ENCODE measurements around the gene MED13L. TPM values are rescaled to one million over a fixed set of nuclear protein-coding genes. Genes with fewer than 3 reads are reported as not detected.
"Not testable (repeated sequence)": the region's sequence is repeated elsewhere in the genome, so short reads cannot be mapped to it uniquely, and the experiment has no call there.

MED13L gene
- polyA plus RNA-seq, 4 donors: 9.8 to 74.0 (median 14.3) TPM

DNA sequence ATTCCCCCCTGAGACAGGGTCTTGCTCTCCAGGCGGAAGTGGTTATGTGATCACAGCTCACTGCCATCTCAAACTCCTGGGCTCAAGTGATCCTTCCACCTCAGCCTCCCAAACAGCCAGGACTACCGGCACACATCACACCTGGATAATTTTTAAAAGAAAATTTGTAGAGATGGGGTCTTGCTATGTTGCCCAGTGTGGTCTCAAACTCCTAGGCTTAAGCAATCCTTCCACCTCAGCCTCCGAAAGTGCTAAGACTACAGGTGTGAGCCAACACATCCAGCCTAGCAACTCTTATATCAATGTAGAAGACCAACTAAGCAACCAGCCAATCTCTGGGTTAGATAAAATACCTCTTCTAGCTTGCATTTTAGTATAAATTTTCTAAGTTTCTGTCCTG is 297.2 kb downstream of the MED13L start:
- no peak overlapping the region for H3K4me3 ChIP-seq (ENCODE audit: low read depth in 1 of 3, low read length in 3 of 3)
- no peaks in the 10 kb centered on the region for H3K4me1 ChIP-seq (ENCODE audit: control insufficient read depth in 3 of 3, insufficient read depth in 2 of 3, low read depth in 1 of 3, low read length in 2 of 3)
- H3K36me3 ChIP-seq (ENCODE audit: control insufficient read depth in 3 of 3, insufficient read depth in 2 of 3, low read depth in 1 of 3, low read length in 3 of 3): peaks cover 3 to 36% (median 9%) of the 10 kb centered on the region in 3 donors
- WGBS, 3 donors: 94 to 100% (median 98%) methylated on average over 3 of the region's 3 CpGs
- DNase-seq: no peak
- no peak overlapping the region for H3K27ac ChIP-seq (ENCODE audit: low read depth in 1 of 3, low read length in 2 of 3)
- FAIRE-seq: no peak
- H3K27me3 ChIP-seq (ENCODE audit: control insufficient read depth in 3 of 3, insufficient read depth in 3 of 3, low read length in 3 of 3): no peaks in the 10 kb centered on the region
- no peaks in the 10 kb centered on the region for H3K9me3 ChIP-seq (ENCODE audit: control insufficient read depth in 2 of 2, insufficient read depth in 1 of 2, low read depth in 1 of 2, low read length in 1 of 2)

- Histone ChIP-seq H3K9me3 (ENCODE audit: control insufficient read depth in 2 of 2, insufficient read depth in 1 of 2, low read depth in 1 of 2, low read length in 1 of 2) (no peaks in the 10 kb centered on the region), H3K27me3 (ENCODE audit: control insufficient read depth in 3 of 3, insufficient read depth in 3 of 3, low read length in 3 of 3) (no peaks in the 10 kb centered on the region), H3K36me3 (ENCODE audit: control insufficient read depth in 3 of 3, insufficient read depth in 2 of 3, low read depth in 1 of 3, low read length in 3 of 3) (peaks cover 3 to 39% (median 9%) of the 10 kb centered on the region in 3 donors), H3K4me3 (ENCODE audit: low read depth in 1 of 3, low read length in 3 of 3) (no peak overlapping the region), H3K4me1 (ENCODE audit: control insufficient read depth in 3 of 3, insufficient read depth in 2 of 3, low read depth in 1 of 3, low read length in 2 of 3) (no peaks in the 10 kb centered on the region), H3K27ac (ENCODE audit: low read depth in 1 of 3, low read length in 2 of 3) (no peak overlapping the region)
- WGBS, 3 donors: 75 to 93% (median 88%) methylated on average over 3 of the region's 3 CpGs
- FAIRE-seq (no peak), DNase-seq (no peak)
Observed at GRCh38 chr12:115979851-115980250, 297.6 kb downstream of the MED13L start.

GRCh38 chr12:115979351-115979750 is 298.1 kb downstream of the MED13L start:
- H3K36me3 ChIP-seq (ENCODE audit: control insufficient read depth in 3 of 3, insufficient read depth in 2 of 3, low read depth in 1 of 3, low read length in 3 of 3): peaks cover 5 to 40% (median 9%) of the 10 kb centered on the region in 3 donors
- FAIRE-seq: no peak

GRCh38 chr12:115976829-115977228 is 300.7 kb downstream of the MED13L start:
- H3K4me3 ChIP-seq (ENCODE audit: low read depth in 1 of 3, low read length in 3 of 3); H3K9me3 ChIP-seq (ENCODE audit: control insufficient read depth in 2 of 2, insufficient read depth in 1 of 2, low read depth in 1 of 2, low read length in 1 of 2); H3K27ac ChIP-seq (ENCODE audit: low read depth in 1 of 3, low read length in 2 of 3); FAIRE-seq; DNase-seq; H3K27me3 ChIP-seq (ENCODE audit: control insufficient read depth in 3 of 3, insufficient read depth in 3 of 3, low read length in 3 of 3); H3K4me1 ChIP-seq (ENCODE audit: control insufficient read depth in 3 of 3, insufficient read depth in 2 of 3, low read depth in 1 of 3, low read length in 2 of 3): not testable (repeated sequence)
- WGBS, 3 donors: 95 to 100% (median 98%) methylated on average over 2 of the region's 2 CpGs
- peaks cover 6 to 33% (median 17%) of the 10 kb centered on the region in 3 donors for H3K36me3 ChIP-seq (ENCODE audit: control insufficient read depth in 3 of 3, insufficient read depth in 2 of 3, low read depth in 1 of 3, low read length in 3 of 3)

More at GRCh38 chr12:115979351-115979750, 298.1 kb downstream of the MED13L start:
- Histone ChIP-seq H3K4me1 (ENCODE audit: control insufficient read depth in 3 of 3, insufficient read depth in 2 of 3, low read depth in 1 of 3, low read length in 2 of 3) (no peaks in the 10 kb centered on the region), H3K27ac (ENCODE audit: low read depth in 1 of 3, low read length in 2 of 3) (no peak overlapping the region), H3K9me3 (ENCODE audit: control insufficient read depth in 2 of 2, insufficient read depth in 1 of 2, low read depth in 1 of 2, low read length in 1 of 2) (no peaks in the 10 kb centered on the region), H3K27me3 (ENCODE audit: control insufficient read depth in 3 of 3, insufficient read depth in 3 of 3, low read length in 3 of 3) (no peaks in the 10 kb centered on the region), H3K4me3 (ENCODE audit: low read depth in 1 of 3, low read length in 3 of 3) (no peak overlapping the region)
- no peak for DNase-seq

DNA sequence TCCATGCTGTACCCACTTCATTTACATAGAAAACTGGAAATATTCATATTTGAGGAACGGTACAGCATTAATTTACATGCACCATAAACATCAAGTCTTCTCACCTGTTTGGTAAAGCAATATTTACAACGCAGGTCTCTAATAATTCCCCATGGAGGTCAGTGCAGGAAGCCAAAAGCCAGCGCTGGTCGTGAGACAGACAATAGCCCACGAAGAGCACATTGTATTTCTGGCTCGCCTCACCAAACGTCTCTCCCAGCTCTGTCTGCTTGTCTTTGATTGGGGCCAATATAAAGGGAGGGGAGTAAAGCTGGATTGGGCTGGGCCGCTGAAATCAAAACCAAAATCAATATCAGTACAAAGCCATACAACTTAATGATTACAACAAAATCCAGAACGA is 302.1 kb downstream of the MED13L start:
- Histone ChIP-seq H3K27ac (ENCODE audit: low read depth in 1 of 3, low read length in 2 of 3) (no peak overlapping the region), H3K27me3 (ENCODE audit: control insufficient read depth in 3 of 3, insufficient read depth in 3 of 3, low read length in 3 of 3) (no peaks in the 10 kb centered on the region), H3K4me1 (ENCODE audit: control insufficient read depth in 3 of 3, insufficient read depth in 2 of 3, low read depth in 1 of 3, low read length in 2 of 3) (no peaks in the 10 kb centered on the region), H3K4me3 (ENCODE audit: low read depth in 1 of 3, low read length in 3 of 3) (no peak overlapping the region), H3K36me3 (ENCODE audit: control insufficient read depth in 3 of 3, insufficient read depth in 2 of 3, low read depth in 1 of 3, low read length in 3 of 3) (peaks cover 10 to 32% (median 17%) of the 10 kb centered on the region in 3 donors), H3K9me3 (ENCODE audit: control insufficient read depth in 2 of 2, insufficient read depth in 1 of 2, low read depth in 1 of 2, low read length in 1 of 2) (no peaks in the 10 kb centered on the region)
- DNase-seq: no peak
- WGBS, 3 donors: 85 to 90% (median 86%) methylated on average over 9 of the region's 9 CpGs
- FAIRE-seq: no peak

GRCh38 chr12:115973968-115974724 is 303.3 kb downstream of the MED13L start:
- no peak for FAIRE-seq
- WGBS, 3 donors: 93 to 96% (median 94%) methylated on average over 3 of the region's 3 CpGs
- peaks cover 6 to 35% (median 17%) of the 10 kb centered on the region in 3 donors for H3K36me3 ChIP-seq (ENCODE audit: control insufficient read depth in 3 of 3, insufficient read depth in 2 of 3, low read depth in 1 of 3, low read length in 3 of 3)

GRCh38 chr12:115973066-115973465 is 304.4 kb downstream of the MED13L start:
- Histone ChIP-seq H3K36me3 (ENCODE audit: control insufficient read depth in 3 of 3, insufficient read depth in 2 of 3, low read depth in 1 of 3, low read length in 3 of 3) (peaks cover 6 to 29% (median 19%) of the 10 kb centered on the region in 3 donors), H3K9me3 (ENCODE audit: control insufficient read depth in 2 of 2, insufficient read depth in 1 of 2, low read depth in 1 of 2, low read length in 1 of 2) (no peaks in the 10 kb centered on the region), H3K27ac (ENCODE audit: low read depth in 1 of 3, low read length in 2 of 3) (no peak overlapping the region), H3K4me3 (ENCODE audit: low read depth in 1 of 3, low read length in 3 of 3) (no peak overlapping the region), H3K4me1 (ENCODE audit: control insufficient read depth in 3 of 3, insufficient read depth in 2 of 3, low read depth in 1 of 3, low read length in 2 of 3) (no peaks in the 10 kb centered on the region), H3K27me3 (ENCODE audit: control insufficient read depth in 3 of 3, insufficient read depth in 3 of 3, low read length in 3 of 3) (no peaks in the 10 kb centered on the region)
- WGBS, 3 donors: 93 to 100% (median 96%) methylated on average over 1 of the region's 1 CpG
- FAIRE-seq (no peak), DNase-seq (no peak)

More at GRCh38 chr12:115973968-115974724, 303.3 kb downstream of the MED13L start:
- no peak for DNase-seq
- Histone ChIP-seq H3K4me1 (ENCODE audit: control insufficient read depth in 3 of 3, insufficient read depth in 2 of 3, low read depth in 1 of 3, low read length in 2 of 3) (no peaks in the 10 kb centered on the region), H3K27me3 (ENCODE audit: control insufficient read depth in 3 of 3, insufficient read depth in 3 of 3, low read length in 3 of 3) (no peaks in the 10 kb centered on the region), H3K27ac (ENCODE audit: low read depth in 1 of 3, low read length in 2 of 3) (no peak overlapping the region), H3K9me3 (ENCODE audit: control insufficient read depth in 2 of 2, insufficient read depth in 1 of 2, low read depth in 1 of 2, low read length in 1 of 2) (no peaks in the 10 kb centered on the region), H3K4me3 (ENCODE audit: low read depth in 1 of 3, low read length in 3 of 3) (no peak overlapping the region)

- Histone ChIP-seq H3K27ac (ENCODE audit: low read depth in 1 of 3, low read length in 2 of 3) (no peak overlapping the region), H3K36me3 (ENCODE audit: control insufficient read depth in 3 of 3, insufficient read depth in 2 of 3, low read depth in 1 of 3, low read length in 3 of 3) (peaks cover 6 to 24% (median 19%) of the 10 kb centered on the region in 3 donors), H3K9me3 (ENCODE audit: control insufficient read depth in 2 of 2, insufficient read depth in 1 of 2, low read depth in 1 of 2, low read length in 1 of 2) (no peaks in the 10 kb centered on the region), H3K4me3 (ENCODE audit: low read depth in 1 of 3, low read length in 3 of 3) (no peak overlapping the region), H3K27me3 (ENCODE audit: control insufficient read depth in 3 of 3, insufficient read depth in 3 of 3, low read length in 3 of 3) (no peaks in the 10 kb centered on the region), H3K4me1 (ENCODE audit: control insufficient read depth in 3 of 3, insufficient read depth in 2 of 3, low read depth in 1 of 3, low read length in 2 of 3) (no peaks in the 10 kb centered on the region)
- DNase-seq (no peak), FAIRE-seq (no peak)
- 74 to 86% (median 81%) methylated on average over 4 of the region's 4 CpGs for WGBS, 3 donors
Observed at GRCh38 chr12:115972241-115972640, 305.3 kb downstream of the MED13L start.

Data from small intestine (tissue), 7 donors.